RPMI7951 (cell line): ENCODE results near the gene POU2F1. TPM values are rescaled to one million over a fixed set of nuclear protein-coding genes. Genes with fewer than 3 reads are reported as not detected.
"Not testable (repeated sequence)": the region's sequence is repeated elsewhere in the genome, so short reads cannot be mapped to it uniquely, and the experiment has no call there.

Experiments used
- DNase-seq: peaks from one replicate; pipeline ENCODE4 v3.0.0-alpha.2; 2012; ENCODE audit warnings: low read depth
- total RNA-seq: library from RNA; depleted of rRNA; stranded (reverse); fragments of >200 nt; shearing (Covaris generic); gene quantifications from 2 replicates; pipeline ENCODE4 v1.2.3, GENCODE V29; 2014

The POU2F1 gene
- total RNA-seq, 1 experiment from 2014 or later: 8.4 TPM

DNA sequence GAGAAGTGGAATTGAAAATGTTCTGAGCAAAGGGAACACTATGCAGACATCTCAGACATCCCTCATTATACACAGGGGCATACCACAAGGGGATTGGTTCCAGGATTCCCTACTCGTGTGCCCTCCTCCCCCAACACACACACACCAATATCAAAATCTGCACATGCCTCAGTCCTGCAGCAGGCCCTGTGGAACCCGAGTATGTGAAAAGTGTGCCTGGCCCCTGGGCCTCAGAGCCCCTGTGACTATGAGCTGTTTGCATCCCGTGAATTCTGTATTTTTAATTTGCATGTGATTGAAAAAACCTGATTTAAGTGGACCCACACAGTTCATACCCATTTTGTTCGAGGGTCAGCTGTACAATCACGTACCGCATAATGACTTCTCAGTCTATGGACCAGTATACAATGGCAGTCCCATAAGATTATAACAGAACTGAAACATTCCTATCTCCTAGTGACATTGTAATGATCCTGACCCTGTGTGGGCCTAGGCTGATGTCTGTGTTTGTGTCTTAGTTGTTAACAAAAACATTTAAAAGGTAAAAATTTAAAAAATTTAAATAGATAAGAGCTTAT is 11.3 kb downstream of the POU2F1 start:
- no peak for DNase-seq

DNA sequence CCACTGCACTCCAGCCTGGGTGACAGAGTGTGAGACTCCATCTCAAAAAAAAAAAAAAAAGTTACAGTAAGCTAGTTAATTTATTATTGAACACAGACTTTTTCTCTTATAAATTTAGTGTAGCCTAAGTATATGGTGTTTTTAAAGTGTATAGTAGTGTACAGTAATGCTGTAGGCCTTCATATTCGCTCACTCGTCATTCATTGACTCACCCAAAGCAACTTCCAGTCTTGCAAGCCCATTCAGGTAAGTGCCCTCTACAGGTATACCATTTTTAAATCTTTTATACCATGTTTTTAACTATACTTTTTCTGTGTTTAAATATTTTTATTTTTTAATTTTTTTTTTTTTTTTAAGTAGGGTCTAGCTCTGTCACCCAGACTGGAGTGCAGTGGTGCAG is 12.1 kb downstream of the POU2F1 start:
- no peak for DNase-seq

DNA sequence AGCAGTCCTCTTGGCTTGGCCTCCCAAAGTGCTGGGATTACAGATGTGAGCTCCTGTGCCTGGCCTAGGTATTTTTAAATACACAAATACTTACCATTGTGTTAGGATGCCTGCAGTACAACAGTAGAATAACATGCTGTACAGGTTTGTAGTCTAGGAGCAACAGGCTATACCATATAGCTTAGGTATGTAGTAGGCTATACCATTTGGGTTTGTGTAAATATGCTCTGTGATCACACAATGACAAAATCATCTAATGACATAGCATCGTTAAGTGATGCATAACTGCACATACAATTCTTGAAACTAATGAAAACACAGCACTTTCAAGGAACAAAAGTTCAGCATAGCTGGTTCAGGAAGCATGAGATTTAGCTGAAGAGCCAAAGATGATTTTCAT is 12.7 kb downstream of the POU2F1 start:
- no peak for DNase-seq

DNA sequence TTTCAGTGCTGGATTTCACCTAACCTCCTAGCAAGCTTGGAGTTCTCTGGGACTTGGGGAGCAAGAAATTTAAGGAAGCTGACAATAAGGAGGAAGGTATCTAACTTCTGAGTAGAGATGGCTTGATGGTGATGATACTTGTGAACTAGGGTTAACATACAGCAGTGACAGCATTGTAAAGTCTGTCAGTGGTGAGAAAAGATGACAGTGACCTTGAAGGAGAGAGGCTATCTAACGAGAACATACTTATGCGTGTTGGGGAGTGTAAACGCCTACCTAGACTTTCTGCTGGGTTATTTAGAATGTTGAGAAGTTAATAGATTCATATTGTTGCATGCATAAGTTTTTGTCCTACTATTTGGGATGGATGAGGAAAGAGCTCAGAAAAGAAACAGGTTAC is 16.3 kb downstream of the POU2F1 start:
- DNase-seq: no peak

DNA sequence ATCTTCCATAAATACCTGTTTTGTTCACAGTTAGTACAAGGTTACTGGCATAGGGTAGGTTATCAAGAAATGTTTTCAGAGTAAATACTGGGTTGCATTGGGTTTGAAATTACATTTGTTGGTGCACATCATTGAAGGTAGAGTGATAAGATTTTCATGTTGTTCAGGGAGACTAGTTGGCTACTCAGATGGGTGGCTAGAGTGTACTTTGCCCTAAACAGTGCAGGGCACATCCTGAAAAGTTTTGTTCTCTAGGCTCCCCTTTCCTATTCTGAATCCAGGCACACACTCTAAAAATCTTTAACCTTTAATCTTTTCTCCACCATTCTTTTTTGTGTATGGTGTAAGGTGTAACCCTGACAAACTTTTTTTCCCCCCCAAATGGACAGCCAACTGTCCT is 18.0 kb downstream of the POU2F1 start:
- no peak for DNase-seq

DNA sequence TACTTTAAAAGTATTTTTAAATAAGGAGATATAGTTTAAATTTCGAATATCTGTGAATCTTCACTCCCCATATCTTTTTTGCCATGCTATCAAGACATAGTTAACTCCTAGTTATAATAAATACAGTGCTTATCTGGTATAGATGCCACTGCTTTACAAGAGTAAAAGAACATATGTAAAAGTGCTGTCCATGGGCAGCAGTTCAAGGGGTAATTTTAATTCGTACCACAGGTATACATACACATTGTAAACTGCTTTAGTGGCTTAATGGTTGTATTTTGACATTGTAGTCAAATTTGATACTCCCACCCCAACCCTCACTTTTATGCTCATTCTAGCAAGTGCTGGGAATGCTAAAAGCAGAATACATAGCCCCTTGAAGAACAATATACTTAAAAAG is 18.6 kb downstream of the POU2F1 start:
- no peak for DNase-seq

DNA sequence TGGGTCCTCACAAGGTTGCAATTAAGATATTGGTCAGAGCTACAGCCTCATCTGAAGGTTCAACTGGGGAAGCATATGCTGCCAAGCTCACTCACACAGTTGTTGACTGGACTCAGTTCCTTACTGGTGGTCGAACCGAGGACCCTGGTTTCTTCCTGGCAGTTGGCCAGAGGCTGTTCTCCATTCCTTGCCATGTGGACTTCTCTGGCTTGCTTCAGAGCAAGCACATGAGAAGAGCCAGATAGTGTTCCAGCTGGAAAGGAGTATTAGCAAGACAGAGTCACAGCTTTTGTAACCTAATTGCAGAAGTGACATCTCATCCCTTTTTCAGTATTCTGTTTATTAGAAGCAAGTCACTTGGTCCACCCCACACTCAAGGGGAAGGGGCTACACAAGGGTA is 23.6 kb downstream of the POU2F1 start:
- no peak for DNase-seq

DNA sequence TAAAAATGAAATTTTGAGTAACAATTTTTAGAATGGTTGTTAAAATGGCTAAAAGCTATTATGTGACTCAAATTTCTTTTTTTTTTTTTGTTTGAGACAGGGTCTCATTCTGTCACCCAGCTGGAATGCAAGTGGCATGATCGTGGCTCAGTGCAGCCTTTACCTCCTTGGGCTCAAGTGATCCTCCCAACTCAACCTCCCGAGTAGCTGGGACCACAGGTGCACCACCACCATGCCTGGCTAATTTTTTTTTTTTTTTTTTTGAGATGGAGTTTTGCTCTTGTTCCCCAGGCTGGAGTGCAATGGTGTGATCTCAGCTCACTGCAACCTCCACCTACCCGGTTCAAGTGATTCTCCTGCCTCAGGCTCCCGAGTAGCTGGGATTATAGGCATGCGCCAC is 24.5 kb downstream of the POU2F1 start:
- DNase-seq: not testable (repeated sequence)

DNA sequence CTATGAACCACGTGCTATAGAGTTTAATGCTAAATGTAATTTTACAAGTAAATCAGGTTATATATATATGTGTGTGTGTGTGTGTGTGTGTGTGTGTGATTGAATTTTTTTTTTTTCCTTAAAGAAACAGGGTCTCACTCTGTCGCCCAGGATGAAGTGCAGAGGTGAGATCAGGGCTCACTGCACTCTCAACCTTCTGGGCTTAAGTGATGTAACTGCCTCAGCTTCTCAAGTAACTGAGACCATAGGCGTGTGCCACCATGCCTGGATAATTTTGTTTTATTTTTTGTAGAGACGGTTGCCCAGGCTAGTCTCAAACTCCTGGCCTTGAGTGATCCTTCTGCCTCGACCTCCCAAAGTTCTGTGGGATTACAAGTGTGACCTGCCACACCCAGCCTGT is 26.3 kb downstream of the POU2F1 start:
- no peak for DNase-seq

DNA sequence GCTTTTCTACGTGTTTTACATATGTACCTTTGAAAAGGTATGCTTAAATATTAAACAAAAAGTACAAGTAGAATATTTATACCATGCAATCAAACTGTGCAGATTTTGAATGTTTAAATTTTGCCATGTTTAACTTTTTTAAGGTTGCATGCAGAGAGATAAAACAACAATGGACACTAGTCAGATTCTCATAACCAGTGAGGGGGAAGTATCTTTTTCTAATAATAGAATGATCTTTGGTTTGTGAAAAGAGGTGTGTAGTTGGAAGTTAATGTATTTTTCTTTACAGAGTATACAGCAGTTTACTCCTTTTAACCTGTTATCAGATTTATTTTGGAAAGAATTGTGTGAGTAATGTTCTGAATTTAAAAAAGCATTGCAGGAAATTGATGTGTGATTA is 27.1 kb downstream of the POU2F1 start:
- DNase-seq: no peak

DNA sequence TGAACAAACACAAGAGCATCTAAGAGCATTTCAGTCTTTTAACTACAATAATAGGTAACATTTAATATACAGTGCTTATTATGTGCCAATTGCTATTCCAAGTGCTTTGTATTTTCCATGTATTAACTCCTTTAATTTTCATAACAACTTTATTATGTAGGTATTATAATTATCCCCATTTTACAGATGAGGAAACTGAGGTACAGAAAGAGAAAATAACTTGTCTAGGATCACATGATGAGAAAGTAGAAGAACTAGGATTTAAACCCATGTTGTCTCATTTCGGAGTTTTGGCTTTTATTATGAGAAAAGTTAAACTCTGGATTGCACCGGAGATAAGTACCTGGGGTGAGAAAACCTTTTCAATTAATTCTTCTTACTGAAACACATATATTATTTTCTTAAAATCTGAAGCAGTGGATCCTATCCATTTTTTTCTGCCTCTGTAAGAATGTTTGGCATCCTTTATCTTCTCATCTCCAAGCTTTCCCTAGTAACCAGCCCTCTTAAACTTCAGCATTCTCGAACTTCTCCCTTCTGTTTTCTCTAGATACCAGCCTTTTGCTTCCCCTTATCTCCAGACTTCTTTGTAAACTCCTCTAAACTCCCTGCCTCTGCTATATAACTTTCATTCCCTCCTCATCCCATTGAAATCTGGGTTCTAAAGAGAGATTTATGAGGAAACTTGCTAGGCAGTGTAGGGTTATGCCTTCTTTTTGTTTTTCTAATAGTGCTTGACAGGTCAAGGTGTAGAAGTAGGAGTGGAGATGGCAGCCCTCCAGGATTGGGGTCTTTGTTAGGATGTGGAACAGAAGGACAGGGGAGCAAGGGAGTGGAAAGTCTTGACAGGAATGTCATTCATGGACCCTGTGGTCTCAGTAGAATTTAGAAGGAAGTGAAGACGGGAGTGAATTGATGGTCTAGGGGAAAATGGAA is 28.3 kb downstream of the POU2F1 start:
- DNase-seq: no peak

DNA sequence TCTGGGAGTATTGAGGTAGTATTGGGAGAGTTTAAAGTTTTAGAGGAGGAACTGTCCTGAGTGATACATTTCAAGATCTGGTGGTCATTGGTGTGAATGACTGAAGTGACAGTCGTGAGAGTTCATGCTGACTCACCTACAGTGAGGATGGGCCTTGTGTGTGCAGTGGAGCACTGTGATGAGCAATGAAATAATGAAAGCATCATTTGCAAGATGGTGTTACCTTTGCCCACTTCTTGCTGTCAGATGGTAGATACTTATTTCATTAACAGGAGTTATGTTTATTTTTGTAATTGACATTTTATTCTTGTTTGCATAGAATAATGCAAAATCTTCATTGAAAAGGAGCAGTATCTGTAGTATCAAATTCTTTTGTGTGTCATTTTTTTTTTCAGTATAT is 29.0 kb downstream of the POU2F1 start:
- DNase-seq: peak; percentile 15

DNA sequence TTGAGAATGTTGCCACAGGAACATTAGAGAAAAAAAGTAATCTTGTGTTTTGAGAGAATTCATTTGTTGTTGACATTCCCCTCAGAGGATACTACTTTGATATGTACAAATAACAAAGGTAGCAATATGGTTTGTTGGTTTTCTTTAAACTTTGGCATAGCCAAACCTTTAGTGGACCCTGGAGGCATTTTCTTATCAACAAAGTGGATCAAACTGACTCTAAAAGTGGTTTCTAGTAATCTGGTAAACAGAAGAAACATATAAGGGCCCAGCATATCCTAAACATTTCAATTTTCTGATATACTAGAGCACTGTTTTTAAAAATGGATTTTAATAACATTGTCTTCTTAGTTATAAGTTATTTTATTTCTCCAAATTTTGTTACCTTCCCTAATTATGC is 29.8 kb downstream of the POU2F1 start:
- no peak for DNase-seq

DNA sequence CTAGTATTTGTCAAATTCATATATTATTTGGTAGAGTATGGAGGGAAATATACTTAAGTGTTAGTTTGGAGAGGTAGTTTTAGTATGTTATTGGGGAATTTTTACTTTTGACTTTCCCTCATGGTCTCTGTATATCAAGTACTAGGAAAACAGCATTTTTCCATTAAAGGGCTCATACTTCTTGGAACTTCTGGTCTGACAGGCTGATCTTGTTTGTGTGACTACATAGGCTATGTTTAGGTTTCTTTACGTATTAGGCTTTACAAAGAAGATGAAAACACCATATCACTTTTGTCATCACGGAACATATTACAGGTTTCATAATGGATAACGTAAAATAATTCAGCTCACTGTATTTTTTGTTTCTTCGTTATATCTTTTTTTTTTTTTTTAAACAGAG is 30.8 kb downstream of the POU2F1 start:
- no peak for DNase-seq

DNA sequence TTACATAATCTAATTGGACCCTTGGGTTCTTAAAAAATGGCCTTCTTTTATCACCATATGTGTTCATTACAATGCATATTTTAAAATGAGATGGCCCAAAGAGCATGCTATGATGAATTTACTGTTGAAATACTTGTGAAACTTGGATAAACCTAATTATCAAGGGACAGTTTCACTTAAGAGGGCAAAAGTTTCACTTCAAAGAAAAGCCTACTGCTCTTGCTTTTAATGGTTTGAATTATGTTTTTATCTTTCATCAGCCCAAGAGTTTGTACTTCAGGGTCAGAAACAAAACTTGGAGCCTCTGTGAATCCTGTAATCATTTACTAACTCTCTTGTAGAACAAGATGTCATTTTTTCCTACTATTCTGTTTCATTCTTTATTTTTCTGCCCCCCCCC is 32.3 kb downstream of the POU2F1 start:
- no peak for DNase-seq

DNA sequence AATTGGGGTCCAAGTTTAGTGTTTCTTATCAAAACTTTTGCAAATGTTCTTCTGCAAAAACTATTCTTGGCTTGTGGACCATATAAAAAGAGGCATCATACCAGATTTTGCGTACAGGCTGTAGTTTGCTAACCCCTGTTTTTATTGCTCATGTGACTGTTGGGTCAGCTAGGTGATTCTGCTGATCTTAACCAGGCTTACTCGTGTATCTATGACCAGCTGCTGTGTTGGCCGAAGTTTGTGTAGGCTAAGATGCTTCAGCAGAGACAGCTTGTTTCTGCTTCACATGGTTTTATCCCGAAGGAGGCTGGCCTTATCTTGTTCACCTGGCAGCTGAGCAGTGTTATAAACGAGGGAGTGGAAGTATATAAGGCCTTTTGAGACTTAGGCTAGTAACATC is 38.2 kb downstream of the POU2F1 start:
- DNase-seq: no peak

DNA sequence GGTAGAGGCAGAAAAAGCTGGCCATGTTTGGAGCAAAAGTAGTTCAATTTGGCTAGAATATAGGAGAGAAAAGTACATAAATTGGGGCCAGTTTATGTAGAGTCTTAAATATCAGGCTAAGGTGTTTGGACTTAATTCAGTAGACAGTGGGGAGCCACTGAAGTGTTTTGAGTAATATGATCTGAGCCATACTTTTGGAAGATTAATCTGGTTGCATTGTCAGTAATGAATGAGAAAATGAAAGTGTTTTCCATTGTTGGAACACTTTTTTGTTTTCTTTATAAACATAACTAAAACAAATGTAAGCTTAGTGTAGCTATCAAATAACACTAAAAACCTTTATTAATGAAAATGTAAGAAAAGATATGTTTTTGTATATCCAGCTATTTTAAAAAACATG is 42.1 kb downstream of the POU2F1 start:
- DNase-seq: no peak

DNA sequence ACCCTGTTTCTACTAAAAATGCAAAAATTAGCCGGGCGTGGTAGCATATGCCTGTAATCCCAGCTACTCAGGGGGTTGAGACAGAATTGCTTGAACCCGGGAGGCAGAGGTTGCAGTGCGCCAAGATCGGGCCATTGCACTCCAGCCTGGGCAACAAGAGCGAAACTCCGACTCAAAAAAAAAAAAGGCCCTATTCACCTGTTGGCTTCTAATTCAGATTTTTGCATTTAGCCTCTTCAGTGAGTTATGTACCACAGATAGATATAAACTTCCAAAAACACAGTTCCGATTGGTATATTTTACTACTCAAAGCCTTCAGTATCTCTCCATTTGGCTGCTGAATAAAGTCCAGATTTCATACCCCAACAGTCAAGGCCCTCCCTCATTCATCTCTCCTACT is 42.7 kb downstream of the POU2F1 start:
- DNase-seq: no peak

DNA sequence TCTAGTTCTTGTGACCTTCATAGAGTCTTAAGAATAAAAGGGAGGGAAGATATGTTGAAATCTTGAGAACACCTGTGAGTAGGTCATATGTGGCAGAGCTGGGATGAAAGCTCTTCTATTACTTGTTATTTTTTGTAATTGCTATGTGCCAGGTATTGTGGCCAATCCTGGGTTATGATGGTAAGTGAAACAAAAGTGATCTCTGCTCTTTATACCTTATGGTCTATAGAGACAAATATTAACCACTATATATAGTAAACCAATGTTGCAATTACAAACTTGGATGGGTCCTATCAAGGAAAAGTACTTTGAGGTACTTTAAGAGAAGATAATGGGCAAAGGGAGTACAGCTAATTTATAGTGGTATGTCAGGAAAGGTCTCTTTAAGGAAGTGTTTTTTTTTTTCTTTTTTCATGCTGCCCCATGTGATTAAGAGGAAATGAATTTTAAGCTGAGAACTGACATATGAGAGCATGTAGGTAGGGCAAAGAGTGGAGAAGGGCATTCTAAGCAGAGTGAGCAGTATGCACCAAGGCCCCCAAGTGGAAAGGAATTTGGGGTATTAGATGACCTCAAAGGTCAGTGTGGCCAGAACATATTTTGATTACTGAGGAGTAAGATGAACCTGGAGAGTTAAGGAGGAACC is 43.3 kb downstream of the POU2F1 start:
- DNase-seq: no peak

DNA sequence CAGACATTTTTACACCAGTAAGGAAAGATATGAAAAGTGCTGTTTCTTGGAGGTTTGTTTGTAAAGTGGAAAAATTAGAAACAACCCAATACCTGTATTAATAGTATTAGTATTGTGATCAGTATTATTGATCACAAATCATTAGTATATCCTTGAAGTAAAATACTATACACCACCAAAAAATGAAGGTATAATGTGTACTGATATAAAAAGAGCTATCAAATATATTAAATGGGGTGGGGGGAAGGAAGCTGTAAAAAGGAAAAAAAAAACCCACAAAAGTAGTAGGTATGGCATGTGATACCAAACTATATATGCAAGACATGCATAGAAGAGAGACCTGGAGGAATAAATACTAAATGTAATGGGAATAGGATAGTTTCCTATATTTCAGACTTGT is 46.3 kb downstream of the POU2F1 start:
- no peak for DNase-seq

DNA sequence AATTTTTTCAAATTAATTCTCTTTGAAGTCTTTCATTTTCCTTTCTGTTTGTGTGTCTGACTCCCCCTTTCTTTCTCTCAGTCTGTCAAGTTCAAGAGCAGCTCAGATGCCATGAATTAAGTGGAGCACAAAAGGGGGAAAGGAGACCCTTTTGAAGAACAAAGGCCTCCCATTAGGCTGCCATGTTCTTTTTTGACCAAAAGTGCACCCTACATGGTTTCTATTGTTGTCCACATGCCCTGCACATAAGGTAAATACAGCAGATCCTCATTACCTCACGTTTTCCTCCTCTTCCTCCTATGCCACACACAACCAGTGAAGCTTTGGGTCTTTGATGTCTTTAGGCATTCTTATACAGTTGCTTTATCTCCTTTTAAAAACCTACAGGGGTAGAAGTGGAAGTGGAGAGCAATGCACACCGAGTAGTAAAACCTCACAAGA is 47.7 kb downstream of the POU2F1 start:
- DNase-seq: no peak

DNA sequence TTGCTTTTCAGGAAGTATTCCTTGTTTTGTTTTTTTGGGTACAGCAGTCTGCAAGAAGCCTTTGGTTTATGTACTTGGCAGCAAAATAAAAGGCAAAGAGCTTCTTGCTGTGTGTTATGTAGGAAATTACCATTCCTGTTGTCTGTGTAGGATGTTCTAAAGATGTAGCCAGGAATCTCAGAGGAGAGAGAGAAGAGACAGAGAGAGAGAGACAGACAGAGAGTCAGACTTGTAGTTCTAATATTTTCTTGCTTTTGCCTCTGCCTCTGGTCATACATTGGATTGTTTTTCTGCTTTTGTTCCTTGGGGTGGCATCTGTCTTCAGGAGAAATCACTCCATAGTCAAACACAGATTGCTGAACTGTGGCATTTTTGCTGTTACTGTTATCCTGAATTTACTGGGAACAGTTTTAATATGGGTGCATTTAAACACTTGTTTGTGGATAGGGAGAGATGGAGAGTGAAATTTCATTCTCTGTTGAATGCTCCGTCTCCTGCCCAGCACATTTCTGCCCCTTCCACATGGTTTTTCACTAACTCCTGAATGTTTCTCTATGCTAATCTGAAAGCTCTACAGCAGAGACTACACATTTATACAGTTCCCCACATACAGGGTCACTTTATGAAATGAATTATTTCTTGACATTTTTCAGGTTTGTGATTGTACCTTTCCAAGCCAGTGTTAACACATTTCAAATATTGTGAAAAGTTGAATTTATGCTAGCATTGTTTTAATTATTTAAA is 49.8 kb downstream of the POU2F1 start:
- no peak for DNase-seq
